K562 (cell line): Measurements from ENCODE around the gene SMOC2. TPM values are rescaled to one million over a fixed set of nuclear protein-coding genes. Genes with fewer than 3 reads are reported as not detected.

Source experiments
- ATAC-seq: fragments of 200-7000 bp; cut with Tn5 transposase; 3 replicates; pipeline ENCODE4 v1.9.1; 2020; ENCODE audit warnings: moderate library complexity
- BruUV-seq: library from RNA; stranded (reverse); fragments of 400-500 nt; replicated peaks from 2 replicates; lab custom pipeline; 2021; lab: Mats Ljungman, UMichigan
- CTCF ChIA-PET: fragments of 300-600 bp; formaldehyde crosslinking; extraction: SDS; loops from one replicate; lab custom pipeline; 2021; ENCODE audit warnings: low intra/inter-chr PET ratio; lab: Yijun Ruan, JAX
- POLR2A ChIA-PET: fragments of 300-600, 350-650 bp; sonication (Branson Sonifier 250); formaldehyde crosslinking; extraction: SDS; loops from one replicate; lab custom pipeline; 2021; ENCODE audit warnings: antibody characterized with exemption, inconsistent platforms; lab: Yijun Ruan, JAX
- DNase-seq, 4 experiments: peaks; one replicate each; pipeline versions ENCODE4 v3.0.0 to v3.0.0-alpha.2; 2011 to 2018; ENCODE audit warnings: low spot score in 3 of 4, mixed read lengths in 3 of 4; ENCODE audit errors: extremely low read depth in 1 of 4
- FAIRE-seq: peaks from 2 replicates; lab custom pipeline; 2011; peaks lifted over from hg19 to GRCh38; lab: Jason Lieb, UNC
- H2AFZ ChIP-seq: 2 replicates; pipeline ENCODE4 v1.6.0; 2011; ENCODE audit warnings: low read depth, low read length, control low read depth, inconsistent platforms
- H3K27ac ChIP-seq: fragments of 200-600 bp; 3 replicates; pipeline ENCODE4 v1.8.0; 2011; ENCODE audit warnings: low read depth, mild to moderate bottlenecking, control low read depth, inconsistent platforms, low read length, moderate library complexity, mixed read lengths; ENCODE audit errors: extremely low read depth
- H3K27me3 ChIP-seq, 2 experiments: fragments of 300-600 bp in 1 of 2; 2 replicates in 1 of 2; 3 replicates in 1 of 2; pipeline versions ENCODE4 v1.6.0 to v1.8.0; 2011; ENCODE audit warnings: inconsistent platforms in 2 of 2, low read length in 2 of 2, mild to moderate bottlenecking in 1 of 2, mixed read lengths in 1 of 2, moderate library complexity in 1 of 2; ENCODE audit not compliant: control insufficient read depth in 2 of 2, insufficient read depth in 2 of 2
- H3K36me3 ChIP-seq: fragments of 300-600 bp; 3 replicates; pipeline ENCODE4 v1.8.0; 2011; ENCODE audit warnings: mild to moderate bottlenecking, low read length, inconsistent platforms; ENCODE audit not compliant: control insufficient read depth, insufficient read depth
- H3K4me1 ChIP-seq, 2 experiments: fragments of 200-600 bp in 1 of 2; replicated peaks in 1 of 2; 2 replicates in 1 of 2; 3 replicates in 1 of 2; pipeline versions ENCODE4 v1.5.1 to v1.8.0; 2011; ENCODE audit warnings: inconsistent platforms in 2 of 2, low read length in 2 of 2, mild to moderate bottlenecking in 1 of 2, mixed read lengths in 1 of 2, moderate library complexity in 1 of 2; ENCODE audit not compliant: control insufficient read depth in 2 of 2, insufficient read depth in 2 of 2
- H3K4me2 ChIP-seq: 2 replicates; pipeline ENCODE4 v1.6.1; 2011; ENCODE audit warnings: low read length, control low read depth, inconsistent platforms, mixed read lengths; ENCODE audit not compliant: insufficient read depth
- H3K4me3 ChIP-seq: fragments of 200-600 bp; sonication (generic), shearing (Covaris generic); 2 replicates; pipeline ENCODE4 v1.5.1; 2016; ENCODE audit warnings: control low read depth, inconsistent platforms
- H3K79me2 ChIP-seq: fragments of 200-600 bp; 3 replicates; pipeline ENCODE4 v1.8.0; 2011; ENCODE audit warnings: low read length, inconsistent platforms; ENCODE audit not compliant: control insufficient read depth, insufficient read depth
- H3K9ac ChIP-seq, 2 experiments: 2 replicates each; pipeline versions ENCODE4 v1.6.0 to v1.6.1; 2011; ENCODE audit warnings: low read depth in 2 of 2, low read length in 2 of 2, control low read depth in 1 of 2, inconsistent platforms in 1 of 2, mild to moderate bottlenecking in 1 of 2, mixed read lengths in 1 of 2; ENCODE audit not compliant: insufficient read depth in 1 of 2
- H3K9me1 ChIP-seq: one replicate; pipeline ENCODE4 v1.6.0; 2011; ENCODE audit warnings: inconsistent platforms, mild to moderate bottlenecking, low read length, moderate library complexity; ENCODE audit not compliant: control insufficient read depth, insufficient read depth
- H3K9me3 ChIP-seq: replicated peaks from 2 replicates; pipeline ENCODE4 v1.5.1; 2011; ENCODE audit warnings: low read depth, low read length, inconsistent platforms; ENCODE audit not compliant: control insufficient read depth, insufficient read depth
- H4K20me1 ChIP-seq: replicated peaks from 2 replicates; pipeline ENCODE4 v1.6.1; 2011; ENCODE audit warnings: low read length, inconsistent platforms, mixed read lengths; ENCODE audit not compliant: control insufficient read depth, insufficient read depth
- CCAR2 ChIP-seq: fragments of 200-400 bp; formaldehyde crosslinking; IDR thresholded peaks from 2 replicates; pipeline ENCODE4 v1.6.1; 2017; ENCODE audit warnings: mild to moderate bottlenecking, low read depth, low read length
- CREB1 ChIP-seq, 2 experiments: sonication (generic) in 1 of 2; formaldehyde crosslinking in 1 of 2; IDR thresholded peaks; 2 replicates each; pipeline versions ENCODE4 v1.6.1 to v1.8.0; 2012 to 2022; ENCODE audit warnings: inconsistent platforms in 1 of 2, mild to moderate bottlenecking in 1 of 2, missing genetic modification reagents in 1 of 2, moderate library complexity in 1 of 2
- FOXK2 ChIP-seq, 2 experiments: fragments of 450-650 bp; IDR thresholded peaks in 1 of 2; conservative IDR thresholded peaks in 1 of 2; 2 replicates each; pipeline ENCODE4 v1.6.1; 2016; ENCODE audit warnings: low read depth in 2 of 2, mild to moderate bottlenecking in 1 of 2
- PTRF ChIP-seq: fragments of 450-650 bp; IDR thresholded peaks from 2 replicates; pipeline ENCODE4 v1.6.1; 2016; ENCODE audit warnings: mild to moderate bottlenecking, missing genetic modification characterization, missing compliant biosample characterization
- RBM25 ChIP-seq: fragments of 200-400 bp; formaldehyde crosslinking; IDR thresholded peaks from 2 replicates; pipeline ENCODE4 v1.6.1; 2018; ENCODE audit warnings: low read length, low read depth, moderate library complexity; ENCODE audit not compliant: severe bottlenecking
- SREBF2 ChIP-seq: sonication (generic); formaldehyde crosslinking; IDR thresholded peaks from 2 replicates; pipeline ENCODE4 v1.4.0; 2020; ENCODE audit warnings: mild to moderate bottlenecking, missing genetic modification reagents
- SRSF1 ChIP-seq: fragments of 200-400 bp; formaldehyde crosslinking; IDR thresholded peaks from 2 replicates; pipeline ENCODE4 v1.6.1; 2017; ENCODE audit warnings: mild to moderate bottlenecking, low read depth, low read length, moderate library complexity
- ZBTB40 ChIP-seq, 2 experiments: fragments of 450-650 bp in 1 of 2; sonication (generic) in 1 of 2; formaldehyde crosslinking in 1 of 2; IDR thresholded peaks; 2 replicates each; pipeline versions ENCODE4 v1.7.1 to v1.9.0; 2016 to 2022; ENCODE audit warnings: inconsistent platforms in 1 of 2, mild to moderate bottlenecking in 1 of 2, missing genetic modification reagents in 1 of 2
- ZNF217 ChIP-seq: sonication (generic); formaldehyde crosslinking; IDR thresholded peaks from 2 replicates; pipeline ENCODE4 v1.8.0; 2022; ENCODE audit warnings: mild to moderate bottlenecking, missing genetic modification reagents
- ZNF551 ChIP-seq: fragments of 250-450 bp; sonication (Bioruptor Pico); IDR thresholded peaks from 2 replicates; pipeline ENCODE4 v1.5.0; 2021; ENCODE audit warnings: mild to moderate bottlenecking, moderate library complexity
- WGBS: fragments of 100-300 bp; shearing (Covaris generic); methylation state at CpG from one replicate; pipeline ENCODE4 v1.1.6; 2016; ENCODE audit warnings: low coverage, mixed read lengths; ENCODE audit not compliant: insufficient coverage; ENCODE audit errors: missing lambda C conversion rate; 5-methylcytosine and 5-hydroxymethylcytosine counted together
- in situ Hi-C: fragments of 300-500 bp; cut with MboI; formaldehyde crosslinking; loops from 4 replicates; pipeline ENCODE4 v1.15.0; 2018; ENCODE audit warnings: inconsistent platforms, mixed read lengths
- intact Hi-C: fragments of 100-400 bp; cut with micrococcal nuclease; formaldehyde crosslinking; loops from 2 replicates; pipeline ENCODE4 v1.14.2; 2022
- polyA plus RNA-seq, 8 experiments: library from polyadenylated mRNA; depleted of rRNA in 4 of 8; stranded (reverse) in 5 of 8; unstranded in 3 of 8; fragments of >200 nt; fragmentation: Nextera tagmentation in 2 of 8; fragmentation: Illumina TruSeq in 1 of 8; extraction: Ambion mirVana in 2 of 8; extraction: Trizol in 1 of 8; gene quantifications; 2 replicates each; pipeline versions ENCODE4 v1.2.1 to v1.2.3, GENCODE V29; 2011 to 2014; ENCODE audit warnings: inconsistent platforms in 1 of 8, missing spikeins in 1 of 8
- total RNA-seq, 7 experiments: library from RNA; depleted of rRNA in 6 of 7; stranded (reverse); fragments of >200 nt in 6 of 7; fragmentation: Illumina TruSeq in 2 of 7; extraction: Trizol in 2 of 7; gene quantifications; 2 replicates each; pipeline versions ENCODE4 v1.2.1 to v1.2.3, GENCODE V29; 2011 to 2021; ENCODE audit warnings: low replicate concordance in 1 of 7

SMOC2 gene
- total and polyA plus RNA-seq, 9 of the 15 experiments (the other 6 are each of a cell fraction or from before 2014, with no cell fraction given): 0.45 to 2.3 (median 1.1) TPM

- H2AFZ ChIP-seq: no peak overlapping the region
- in situ Hi-C loops (no loop called here), intact Hi-C loops (no loop called here)
- DNase-seq (peak in 1 of 4 experiments; percentile 37), ATAC-seq (peak; percentile 77), FAIRE-seq (no peak)
- H3K4me3 ChIP-seq: no peak overlapping the region
- ChIA-PET POLR2A (no interaction called here), CTCF (no interaction called here)
- H3K4me1 ChIP-seq: 0 out of 5 replicates have a peak, but pooled peaks cover 0 to 2% of the 10 kb centered on the region in 2 experiments
- BruUV-seq: no TSS peak
- no peaks in the 10 kb centered on the region for H3K79me2 ChIP-seq
- H4K20me1 ChIP-seq: no peaks in the 10 kb centered on the region
- H3K4me2 ChIP-seq: no peak overlapping the region
- no peaks in the 10 kb centered on the region for H3K9me1 ChIP-seq
- no peaks in the 10 kb centered on the region for H3K9me3 ChIP-seq
- H3K9ac ChIP-seq: no peak overlapping the region
- no peaks in the 10 kb centered on the region for H3K36me3 ChIP-seq
- peaks cover 21 to 39% of the 10 kb centered on the region in 2 experiments for H3K27me3 ChIP-seq
- no peak overlapping the region for H3K27ac ChIP-seq
- WGBS: 15% methylated on average over 13 of the region's 13 CpGs
- TF ChIP-seq PTRF (no peak), ZBTB40 (IDR thresholded peaks at IDR 0.05) (no peak), ZBTB40 (CRISPR knock-in tag; IDR thresholded peaks at IDR 0.05) (no peak), RBM25 (no peak), CCAR2 (no peak), ZNF551 (CRISPR knock-in tag) (no peak), SRSF1 (no peak), SREBF2 (no peak), ZNF217 (CRISPR knock-in tag) (no peak), FOXK2 (conservative IDR thresholded peaks at IDR 0.05 in 1 of 2, IDR thresholded peaks at IDR 0.05 in 1 of 2; ENCODE audit: low read depth in 2 of 2) (no peak), CREB1 (IDR thresholded peaks at IDR 0.05) (no peak), CREB1 (CRISPR knock-in tag; IDR thresholded peaks at IDR 0.05) (no peak)
These were observed 83.6 kb downstream of the SMOC2 start for GRCh38 chr6:168524571-168525001.
